Heart right ventricle (tissue), 16 donors: Measurements from ENCODE around the gene GRAMD2A. TPM values are rescaled to one million over a fixed set of nuclear protein-coding genes. Genes with fewer than 3 reads are reported as not detected.

ENCODE experiments used
- ATAC-seq, 8 donors: fragments of 200-7000 bp; cut with Tn5 transposase; one replicate each; pipeline ENCODE4 v1.9.1; 2020; ENCODE audit warnings: mild to moderate bottlenecking in 8 of 8, moderate library complexity in 8 of 8, moderate number of reproducible peaks in 1 of 8
- DNase-seq, 2 donors: peaks; one replicate each; pipeline ENCODE4 v3.0.0-alpha.2; 2020
- H3K27ac ChIP-seq, 10 donors: fragments of 200-600 bp; sonication (generic) in 2 of 10; one replicate each; pipeline versions ENCODE4 v1.5.0 to v1.8.0; 2020 to 2022; ENCODE audit warnings: mild to moderate bottlenecking in 3 of 10
- H3K27me3 ChIP-seq, 7 donors: fragments of 200-600 bp; one replicate each; pipeline ENCODE4 v1.8.0; 2021 to 2022; ENCODE audit warnings: mild to moderate bottlenecking in 2 of 7
- H3K36me3 ChIP-seq, 9 donors: fragments of 200-600 bp; sonication (generic) in 1 of 9; one replicate each; pipeline versions ENCODE4 v1.5.0 to v1.8.0; 2020 to 2022; ENCODE audit warnings: mild to moderate bottlenecking in 2 of 9
- H3K4me1 ChIP-seq, 9 donors: fragments of 200-600 bp; sonication (generic) in 1 of 9; one replicate each; pipeline versions ENCODE4 v1.5.0 to v1.8.0; 2020 to 2022; ENCODE audit warnings: mild to moderate bottlenecking in 4 of 9
- H3K4me3 ChIP-seq, 10 donors: fragments of 200-600 bp; sonication (generic) in 2 of 10; one replicate each; pipeline versions ENCODE4 v1.5.0 to v1.8.0; 2020 to 2022; ENCODE audit warnings: mild to moderate bottlenecking in 7 of 10, moderate library complexity in 2 of 10
- H3K9me3 ChIP-seq, 11 donors: fragments of 200-600 bp in 10 of 11; sonication (generic) in 2 of 11; one replicate each; pipeline versions ENCODE4 v1.5.0 to v1.8.0; 2013 to 2022; ENCODE audit warnings: mild to moderate bottlenecking in 2 of 11, control low read depth in 1 of 11, moderate library complexity in 1 of 11
- WGBS, 2 donors: extraction: QIAGEN DNeasy Blood & Tissue Kit; methylation state at CpG; one replicate each; pipeline ENCODE4 v1.1.7; 2013; ENCODE audit warnings: inconsistent platforms in 1 of 2; 5-methylcytosine and 5-hydroxymethylcytosine counted together
- intact Hi-C, 10 donors: fragments of 100-400 bp; cut with DNase I; formaldehyde crosslinking; loops; one replicate each; pipeline versions ENCODE4 v1.11.1 to v1.14.2; 2022
- polyA plus RNA-seq, 2 donors: library from polyadenylated mRNA; stranded (reverse); fragments of 200-250 nt; gene quantifications; one replicate each; pipeline ENCODE4 v1.2.3, GENCODE V29; 2013
- total RNA-seq, 10 donors: library from RNA; stranded (reverse); fragmentation: NEBNext Ultra II Directional in 3 of 10; extraction: Animal tissue kit (Norgen Biotek cat#: 25700) in 3 of 10; gene quantifications; one replicate each; pipeline versions ENCODE4 v1.2.1 to v1.2.4, GENCODE V29; 2021 to 2023
- TF ChIP-seq, protein P1 (sequence below), 9 donors: fragments of 200-600 bp; sonication (generic) in 2 of 9; IDR thresholded peaks; one replicate each; pipeline versions ENCODE4 v1.5.0 to v1.8.0; 2021 to 2022; ENCODE audit warnings: antibody characterized with exemption in 9 of 9, mild to moderate bottlenecking in 5 of 9, moderate library complexity in 1 of 9
- donor health status: Arrhythmogenic right ventricular cardiomyopathy.
- donor health status: ischemic (EF 13 %, LVEDD 7.1; RV severe dilation, severe dysfunction).
- donor health status: healthy with polysubstance abuse.
- donor health status: DM: no; HTN: yes; CAD: no.
- donor health status: DM: no; HTN: no; CAD: no.
- donor health status: ischemic (EF 25% LVEDD 6.9; RV normal size, moderate dysfunction).
- donor health status: ischemic (EF 25% LVEDD 5.7; RV mildly dilated, moderate dysfunction).
- donor health status: healthy.
- donor health status: DM: yes; HTN: yes; CAD: no.
- donor health status: Ischemic cardiomyopathy.
- donor health status: ischemic (EF 35%, LVEDD 5.7; RV mildly dilated, moderate dysfunction).
- donor health status: nonischemic (EF 11% LVEDD 7.7; RV severe dilation, severe dysfunction).
- donor health status: DM: yes; HTN: yes; CAD: no.
- donor health status: PGD.
- donor health status: ischemic (EF 29% LVEDD 5.4; RV normal size, mild dysfunction).
- donor health status: nonischemic (EF 23%, LVEDD 6.1; RV moderate dilation, normal function).

The GRAMD2A gene
- total and polyA plus RNA-seq, 12 donors: 0.06 to 0.20 TPM; not detected in 10

DNA sequence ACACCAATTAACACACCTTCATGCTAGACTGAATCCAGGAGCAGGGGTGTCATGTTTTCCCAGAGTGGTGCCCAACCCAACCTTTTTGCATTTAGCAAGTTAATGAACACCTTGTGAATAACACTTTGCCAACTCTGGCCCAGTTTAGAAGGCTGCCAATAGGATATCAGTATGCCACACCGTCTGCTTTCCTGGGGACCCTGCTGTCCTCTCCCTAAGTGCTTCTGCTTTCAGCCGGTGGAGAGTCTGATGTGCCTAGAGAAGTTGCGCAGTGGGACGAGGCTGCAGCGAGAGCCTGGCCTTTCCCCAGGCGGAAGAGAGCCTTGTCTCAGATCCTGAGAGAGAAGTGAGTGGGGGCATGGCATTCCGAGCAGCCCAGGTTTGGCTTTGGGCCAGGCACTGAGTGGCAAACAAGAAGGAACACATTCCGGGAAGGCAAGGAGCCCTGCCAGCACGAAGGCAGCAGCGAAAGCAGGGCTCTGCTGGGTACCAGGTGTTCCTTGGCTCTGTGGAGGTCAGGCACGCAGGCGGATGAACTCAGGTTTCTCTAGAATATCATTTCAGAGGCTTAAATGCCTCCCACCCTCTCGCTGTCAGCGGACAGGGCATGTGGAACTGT is 42.5 kb downstream of the GRAMD2A start:
- TF ChIP-seq, protein P1, sequence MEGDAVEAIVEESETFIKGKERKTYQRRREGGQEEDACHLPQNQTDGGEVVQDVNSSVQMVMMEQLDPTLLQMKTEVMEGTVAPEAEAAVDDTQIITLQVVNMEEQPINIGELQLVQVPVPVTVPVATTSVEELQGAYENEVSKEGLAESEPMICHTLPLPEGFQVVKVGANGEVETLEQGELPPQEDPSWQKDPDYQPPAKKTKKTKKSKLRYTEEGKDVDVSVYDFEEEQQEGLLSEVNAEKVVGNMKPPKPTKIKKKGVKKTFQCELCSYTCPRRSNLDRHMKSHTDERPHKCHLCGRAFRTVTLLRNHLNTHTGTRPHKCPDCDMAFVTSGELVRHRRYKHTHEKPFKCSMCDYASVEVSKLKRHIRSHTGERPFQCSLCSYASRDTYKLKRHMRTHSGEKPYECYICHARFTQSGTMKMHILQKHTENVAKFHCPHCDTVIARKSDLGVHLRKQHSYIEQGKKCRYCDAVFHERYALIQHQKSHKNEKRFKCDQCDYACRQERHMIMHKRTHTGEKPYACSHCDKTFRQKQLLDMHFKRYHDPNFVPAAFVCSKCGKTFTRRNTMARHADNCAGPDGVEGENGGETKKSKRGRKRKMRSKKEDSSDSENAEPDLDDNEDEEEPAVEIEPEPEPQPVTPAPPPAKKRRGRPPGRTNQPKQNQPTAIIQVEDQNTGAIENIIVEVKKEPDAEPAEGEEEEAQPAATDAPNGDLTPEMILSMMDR (IDR thresholded peaks at IDR 0.05): no peak
- peak overlapping the region; percentile 27 to 64 (median 56) for H3K4me3 ChIP-seq
- WGBS, 2 donors: 14 to 19% methylated on average over 14 of the region's 14 CpGs
- peaks cover 0 to 12% (median 8%) of the 10 kb centered on the region in 9 donors for H3K4me1 ChIP-seq
- ATAC-seq (peak; percentile 26 to 89 (median 72)), DNase-seq (peak; percentile 46 to 73)
- H3K27me3 ChIP-seq: no peaks in the 10 kb centered on the region
- no peaks in the 10 kb centered on the region for H3K36me3 ChIP-seq
- no peaks in the 10 kb centered on the region for H3K9me3 ChIP-seq
- H3K27ac ChIP-seq: peak overlapping the region in 7 of 10 donors; percentile 2 to 57 (median 30)
- intact Hi-C loops: loop anchor here in 9 of 10 donors (2.0 to 10.0 kb wide), 13 partner anchors 36 to 710 kb away; partner anchors contain the start of genes MYO9A (in 1 of the 9) and SENP8 (in 1 of the 9)

GRCh38 chr15:72154316-72154715 is 43.3 kb downstream of the GRAMD2A start:
- intact Hi-C loops: loop anchor here in 7 of 10 donors (2.0 to 10.0 kb wide), 11 partner anchors 36 to 710 kb away; partner anchors contain the start of genes MYO9A (in 1 of the 7) and SENP8 (in 1 of the 7)
- Histone ChIP-seq H3K4me1 (peaks cover 0 to 12% (median 8%) of the 10 kb centered on the region in 9 donors), H3K9me3 (no peaks in the 10 kb centered on the region), H3K27me3 (no peaks in the 10 kb centered on the region), H3K27ac (no peak overlapping the region), H3K36me3 (no peaks in the 10 kb centered on the region), H3K4me3 (no peak overlapping the region)
- ATAC-seq: no peak
- TF ChIP-seq, protein P1 (IDR thresholded peaks at IDR 0.05): no peak
- DNase-seq: no peak
- WGBS, 2 donors: 95 to 96% methylated on average over 7 of the region's 7 CpGs

DNA sequence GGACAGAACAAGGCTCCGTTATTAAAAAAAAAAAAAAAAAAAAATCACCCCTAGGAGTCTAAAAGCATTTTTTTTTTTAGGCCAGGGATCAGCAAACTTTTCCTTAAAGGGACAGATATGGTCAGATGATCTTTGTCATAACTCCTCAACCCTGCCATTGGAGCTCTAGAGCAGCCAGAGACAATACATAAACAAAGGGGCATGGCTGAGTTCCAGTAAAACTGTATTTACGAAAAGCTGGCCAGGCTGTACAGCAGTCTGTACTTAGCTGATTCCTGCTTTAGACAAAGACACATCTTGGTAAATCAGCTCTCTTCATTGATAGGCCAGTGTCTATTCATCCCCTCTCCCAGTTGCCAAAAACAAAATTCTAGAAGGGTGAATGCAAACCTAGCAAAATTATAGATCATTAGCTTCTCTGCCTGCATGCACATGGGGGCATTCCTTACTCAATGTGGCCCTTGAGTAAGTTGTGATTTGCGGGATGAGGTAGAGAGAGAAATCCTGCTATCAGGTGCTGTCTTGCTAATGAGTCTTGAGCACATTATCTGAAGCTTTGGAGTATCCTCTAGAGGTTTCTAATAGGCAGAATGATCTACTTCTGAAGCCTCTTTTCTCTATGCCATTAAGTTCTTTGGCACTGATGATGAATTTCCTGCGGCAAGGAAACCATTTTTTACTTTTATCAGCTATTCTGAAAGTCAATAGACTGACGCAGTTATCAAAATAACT is 44.2 kb downstream of the GRAMD2A start:
- Histone ChIP-seq H3K4me1 (peaks cover 0 to 12% (median 8%) of the 10 kb centered on the region in 9 donors), H3K9me3 (no peaks in the 10 kb centered on the region), H3K27me3 (no peaks in the 10 kb centered on the region), H3K27ac (no peak overlapping the region), H3K4me3 (no peak overlapping the region), H3K36me3 (no peaks in the 10 kb centered on the region)
- DNase-seq (no peak), ATAC-seq (no peak)
- TF ChIP-seq, protein P1 (IDR thresholded peaks at IDR 0.05): no peak
- intact Hi-C loops: loop anchor here in 7 of 10 donors (5.0 to 10.0 kb wide), 9 partner anchors 119 to 709 kb away; no protein-coding TSS in a partner anchor
- WGBS, 2 donors: 80 to 84% methylated on average over 5 of the region's 5 CpGs

GRCh38 chr15:72147418-72147817 is 50.2 kb downstream of the GRAMD2A start:
- Histone ChIP-seq H3K36me3 (no peaks in the 10 kb centered on the region), H3K9me3 (no peaks in the 10 kb centered on the region), H3K27me3 (no peaks in the 10 kb centered on the region), H3K27ac (no peak overlapping the region), H3K4me3 (no peak overlapping the region), H3K4me1 (peaks cover 0 to 3% (median 0%) of the 10 kb centered on the region in 9 donors)
- ATAC-seq (no peak), DNase-seq (no peak)
- 82 to 84% methylated on average over 2 of the region's 2 CpGs for WGBS, 2 donors
- intact Hi-C loops: no loop called here
- TF ChIP-seq, protein P1 (IDR thresholded peaks at IDR 0.05): no peak
